ENCODE data around the gene ELP4.

DNA sequence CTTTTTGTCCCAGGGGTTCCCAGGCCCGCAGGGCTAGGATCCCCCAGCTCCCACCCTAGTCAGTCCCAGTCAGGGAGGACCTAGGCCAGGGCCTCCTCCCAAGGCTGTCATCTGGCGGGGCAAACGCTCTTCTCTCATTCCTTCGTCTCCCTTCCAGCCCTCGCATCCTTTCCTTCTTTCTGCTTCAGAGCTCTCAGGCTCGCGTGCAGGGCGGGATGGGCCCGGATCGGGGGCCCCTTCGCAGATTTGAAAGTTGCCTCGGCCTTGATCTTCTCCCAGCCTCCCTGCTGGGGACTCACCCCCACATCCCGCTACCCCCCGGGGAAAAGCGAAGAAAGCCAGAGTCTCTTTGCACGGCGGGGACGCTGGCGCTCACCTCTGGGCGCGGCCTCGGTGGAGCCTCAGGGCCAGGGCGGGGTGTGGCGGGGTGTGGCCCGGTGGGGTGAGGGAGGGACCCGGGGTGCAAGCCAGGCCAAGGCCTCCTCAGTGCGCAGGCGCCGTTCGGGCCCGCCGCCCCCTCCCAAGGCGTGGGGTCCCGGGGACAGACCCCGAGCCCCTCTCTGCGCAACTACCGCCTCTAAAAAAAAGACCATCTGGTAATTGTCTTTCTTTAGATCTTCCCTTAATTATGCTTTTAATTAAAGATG, 316.4 kb downstream of the ELP4 start:
- TF ChIP-seq CTCF (IDR thresholded peaks at IDR 0.05) (no peak), POLR2AphosphoS5 (IDR thresholded peaks at IDR 0.05) (no peak), POLR2A (IDR thresholded peaks at IDR 0.05) (no peak)
